ENCODE data around the gene DUS3L. TPM values are rescaled to one million over a fixed set of nuclear protein-coding genes. Genes with fewer than 3 reads are reported as not detected.

Gene DUS3L
- total RNA-seq, 1 donor from 2014 or later = 42.6 TPM

GRCh38 chr19:5800361-5801270 lies 9.7 kb upstream of the DUS3L start:
- H3K9me3 Mint-ChIP-seq (ENCODE audit: low read depth) = no peaks in the 10 kb centered on the region
- H3K27me3 Mint-ChIP-seq = peaks cover 37% of the 10 kb centered on the region
- no peaks in the 10 kb centered on the region for H3K36me3 Mint-ChIP-seq (ENCODE audit: insufficient read depth)
- no peak overlapping the region for H3K4me3 Mint-ChIP-seq (ENCODE audit: low read depth)
- no peak overlapping the region for H3K27ac Mint-ChIP-seq
- DNase-seq (ENCODE audit: low spot score, unreplicated experiment) = no peak
- H3K4me1 Mint-ChIP-seq (ENCODE audit: low read depth) = peaks cover 4% of the 10 kb centered on the region
- no peak for TF ChIP-seq CTCF (IDR thresholded peaks at IDR 0.05; ENCODE audit: unreplicated experiment)

GRCh38 chr19:5799247-5800241 lies 8.6 kb upstream of the DUS3L start:
- no peak for DNase-seq (ENCODE audit: low spot score, unreplicated experiment)
- Mint-ChIP-seq H3K9me3 (ENCODE audit: low read depth) (no peaks in the 10 kb centered on the region), H3K36me3 (ENCODE audit: insufficient read depth) (no peaks in the 10 kb centered on the region), H3K4me1 (ENCODE audit: low read depth) (peaks cover 4% of the 10 kb centered on the region), H3K27me3 (peaks cover 36% of the 10 kb centered on the region), H3K27ac (no peak overlapping the region), H3K4me3 (ENCODE audit: low read depth) (no peak overlapping the region)
- TF ChIP-seq CTCF (IDR thresholded peaks at IDR 0.05; ENCODE audit: unreplicated experiment) = no peak

GRCh38 chr19:5798244-5798643 lies 7.3 kb upstream of the DUS3L start:
- DNase-seq (ENCODE audit: low spot score, unreplicated experiment) = no peak
- H3K4me1 Mint-ChIP-seq (ENCODE audit: low read depth) = peaks cover 2% of the 10 kb centered on the region
- no peak overlapping the region for H3K27ac Mint-ChIP-seq
- H3K27me3 Mint-ChIP-seq = peaks cover 25% of the 10 kb centered on the region
- no peaks in the 10 kb centered on the region for H3K9me3 Mint-ChIP-seq (ENCODE audit: low read depth)
- no peak for TF ChIP-seq CTCF (IDR thresholded peaks at IDR 0.05; ENCODE audit: unreplicated experiment)
- H3K36me3 Mint-ChIP-seq (ENCODE audit: insufficient read depth) = no peaks in the 10 kb centered on the region
- no peak overlapping the region for H3K4me3 Mint-ChIP-seq (ENCODE audit: low read depth)

GRCh38 chr19:5795382-5795919 lies 4.5 kb upstream of the DUS3L start:
- Mint-ChIP-seq H3K9me3 (ENCODE audit: low read depth) (peaks cover 3% of the 10 kb centered on the region), H3K36me3 (ENCODE audit: insufficient read depth) (peaks cover 2% of the 10 kb centered on the region), H3K27me3 (peaks cover 12% of the 10 kb centered on the region), H3K4me3 (ENCODE audit: low read depth) (no peak overlapping the region), H3K4me1 (ENCODE audit: low read depth) (peaks cover 2% of the 10 kb centered on the region), H3K27ac (no peak overlapping the region)
- no peak for DNase-seq (ENCODE audit: low spot score, unreplicated experiment)
- TF ChIP-seq CTCF (IDR thresholded peaks at IDR 0.05; ENCODE audit: unreplicated experiment) = no peak

GRCh38 chr19:5793188-5793587 lies 2.2 kb upstream of the DUS3L start:
- Mint-ChIP-seq H3K27ac (no peak overlapping the region), H3K27me3 (peaks cover 3% of the 10 kb centered on the region), H3K4me3 (ENCODE audit: low read depth) (no peak overlapping the region), H3K4me1 (ENCODE audit: low read depth) (peaks cover 6% of the 10 kb centered on the region), H3K9me3 (ENCODE audit: low read depth) (peaks cover 3% of the 10 kb centered on the region), H3K36me3 (ENCODE audit: insufficient read depth) (peaks cover 11% of the 10 kb centered on the region)
- no peak for DNase-seq (ENCODE audit: low spot score, unreplicated experiment)
- TF ChIP-seq CTCF (IDR thresholded peaks at IDR 0.05; ENCODE audit: unreplicated experiment) = no peak

Data from progenitor cell of endocrine pancreas (in vitro differentiated cells).